GM12874 (cell line): ENCODE results near the gene MFSD2A.

Experiments
- TF ChIP-seq, protein P1 (sequence below): IDR thresholded peaks from 2 replicates; pipeline ENCODE4 v1.5.1; 2011; ENCODE audit warnings: low read depth, mild to moderate bottlenecking, control low read depth, low read length, moderate library complexity; ENCODE audit not compliant: insufficient read depth

The MFSD2A gene

GRCh38 chr1:39987869-39988268 lies 32.9 kb downstream of the MFSD2A start:
- TF ChIP-seq, protein P1, sequence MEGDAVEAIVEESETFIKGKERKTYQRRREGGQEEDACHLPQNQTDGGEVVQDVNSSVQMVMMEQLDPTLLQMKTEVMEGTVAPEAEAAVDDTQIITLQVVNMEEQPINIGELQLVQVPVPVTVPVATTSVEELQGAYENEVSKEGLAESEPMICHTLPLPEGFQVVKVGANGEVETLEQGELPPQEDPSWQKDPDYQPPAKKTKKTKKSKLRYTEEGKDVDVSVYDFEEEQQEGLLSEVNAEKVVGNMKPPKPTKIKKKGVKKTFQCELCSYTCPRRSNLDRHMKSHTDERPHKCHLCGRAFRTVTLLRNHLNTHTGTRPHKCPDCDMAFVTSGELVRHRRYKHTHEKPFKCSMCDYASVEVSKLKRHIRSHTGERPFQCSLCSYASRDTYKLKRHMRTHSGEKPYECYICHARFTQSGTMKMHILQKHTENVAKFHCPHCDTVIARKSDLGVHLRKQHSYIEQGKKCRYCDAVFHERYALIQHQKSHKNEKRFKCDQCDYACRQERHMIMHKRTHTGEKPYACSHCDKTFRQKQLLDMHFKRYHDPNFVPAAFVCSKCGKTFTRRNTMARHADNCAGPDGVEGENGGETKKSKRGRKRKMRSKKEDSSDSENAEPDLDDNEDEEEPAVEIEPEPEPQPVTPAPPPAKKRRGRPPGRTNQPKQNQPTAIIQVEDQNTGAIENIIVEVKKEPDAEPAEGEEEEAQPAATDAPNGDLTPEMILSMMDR, result no peak

DNA sequence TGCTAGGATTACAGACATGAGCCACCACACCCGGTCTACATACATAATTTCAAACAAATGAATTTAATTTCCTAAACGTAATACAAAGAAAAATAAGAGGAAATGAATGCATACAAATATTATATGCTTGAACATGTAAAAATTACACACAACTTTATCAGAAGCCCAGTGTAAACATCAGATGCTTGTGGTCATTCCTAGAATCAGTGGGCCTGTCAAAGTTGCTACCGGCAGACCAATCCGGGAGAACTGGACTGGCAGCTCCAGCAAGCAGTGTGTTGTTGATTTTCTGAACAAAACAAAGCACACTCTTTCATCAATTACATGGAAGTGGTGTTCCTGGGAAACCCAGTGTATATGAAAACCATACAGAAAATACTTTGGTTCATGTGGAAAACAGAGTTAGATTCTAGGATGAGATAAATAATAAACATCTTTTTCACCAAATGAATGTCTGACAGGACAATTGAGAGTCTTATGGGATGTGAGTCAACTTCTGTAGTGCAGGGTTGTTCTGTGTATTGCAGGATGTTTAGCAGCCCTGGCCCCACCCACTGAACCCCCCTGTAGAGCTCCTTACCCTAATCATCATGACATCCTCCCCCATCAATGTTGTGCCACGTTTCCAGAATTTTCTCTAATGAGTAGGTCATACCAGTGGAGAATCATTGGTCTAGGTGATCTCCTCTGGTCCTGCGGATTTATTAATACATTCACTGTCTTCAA lies 33.8 kb downstream of the MFSD2A start:
- TF ChIP-seq, protein P1, result no peak

GRCh38 chr1:39990428-39990827 lies 35.5 kb downstream of the MFSD2A start:
- TF ChIP-seq, protein P1, result no peak

- TF ChIP-seq, protein P1, result no peak
Observed at GRCh38 chr1:39992234-39992633, 37.3 kb downstream of the MFSD2A start.

DNA sequence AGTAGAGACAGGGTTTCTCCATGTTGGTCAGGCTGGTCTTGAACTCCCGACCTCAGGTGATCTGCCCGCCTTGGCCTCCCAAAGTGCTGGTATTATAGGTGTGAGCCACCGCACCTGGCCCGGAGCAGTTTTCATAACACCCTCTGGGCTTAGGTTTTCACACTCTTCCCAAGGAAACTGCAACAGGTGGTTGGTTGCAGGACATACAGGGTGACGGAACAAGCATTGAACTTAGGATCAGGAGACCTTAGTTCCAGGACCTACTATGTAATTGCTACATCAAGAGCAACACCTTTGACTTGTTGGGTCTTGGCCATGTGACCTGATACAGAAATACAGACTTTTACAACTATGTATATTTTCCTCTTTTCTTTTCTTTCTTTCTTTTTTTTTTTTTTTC lies 37.9 kb downstream of the MFSD2A start:
- TF ChIP-seq, protein P1, result no peak

GRCh38 chr1:39995973-39996393 lies 41.0 kb downstream of the MFSD2A start:
- TF ChIP-seq, protein P1, result no peak

- TF ChIP-seq, protein P1, result no peak
Observed at GRCh38 chr1:39996396-39997004, 41.6 kb downstream of the MFSD2A start.
